Mesendoderm (in vitro differentiated cells): Measurements from ENCODE around the gene PXK.

Source experiments
- DNase-seq: peaks from one replicate; pipeline ENCODE4 v3.0.0; 2013
- H2AK5ac ChIP-seq: 2 replicates; pipeline ENCODE4 v1.6.1; 2013; ENCODE audit warnings: low read length, inconsistent platforms
- H2BK120ac ChIP-seq: 2 replicates; pipeline ENCODE4 v1.6.1; 2013; ENCODE audit warnings: low read depth, mild to moderate bottlenecking, low read length, moderate library complexity, mixed read lengths
- H2BK15ac ChIP-seq: replicated peaks from 2 replicates; pipeline ENCODE4 v1.6.1; 2013; ENCODE audit warnings: low read depth, mild to moderate bottlenecking, moderate library complexity
- H2BK5ac ChIP-seq: 2 replicates; pipeline ENCODE4 v1.6.1; 2013; ENCODE audit warnings: low read length, inconsistent platforms
- H3K18ac ChIP-seq: 2 replicates; pipeline ENCODE4 v1.6.1; 2013; ENCODE audit warnings: mild to moderate bottlenecking, low read length, mixed read lengths
- H3K23ac ChIP-seq: one replicate; pipeline ENCODE4 v1.6.1; 2013; ENCODE audit warnings: low read length
- H3K27ac ChIP-seq: 2 replicates; pipeline ENCODE4 v1.5.1; 2013; ENCODE audit warnings: low read depth, mild to moderate bottlenecking, inconsistent platforms, low read length, moderate library complexity
- H3K27me3 ChIP-seq: 2 replicates; pipeline ENCODE4 v1.6.1; 2013; ENCODE audit warnings: low read length, control low read depth, mild to moderate bottlenecking, inconsistent platforms; ENCODE audit not compliant: insufficient read depth, poor library complexity
- H3K36me3 ChIP-seq: 2 replicates; pipeline ENCODE4 v1.6.1; 2013; ENCODE audit warnings: low read length, inconsistent platforms; ENCODE audit not compliant: control insufficient read depth, insufficient read depth
- H3K4ac ChIP-seq: one replicate; pipeline ENCODE4 v1.6.1; 2013; ENCODE audit warnings: low read depth, mild to moderate bottlenecking, low read length, moderate library complexity
- H3K4me1 ChIP-seq: 2 replicates; pipeline ENCODE4 v1.6.1; 2013; ENCODE audit warnings: low read depth, low read length, inconsistent platforms; ENCODE audit not compliant: control insufficient read depth
- H3K4me2 ChIP-seq: 2 replicates; pipeline ENCODE4 v1.6.1; 2013; ENCODE audit warnings: low read length
- H3K4me3 ChIP-seq: 2 replicates; pipeline ENCODE4 v1.5.1; 2013; ENCODE audit warnings: mild to moderate bottlenecking, low read length
- H3K56ac ChIP-seq: one replicate; pipeline ENCODE4 v1.6.1; 2013; ENCODE audit warnings: low read length
- H3K79me1 ChIP-seq: 2 replicates; pipeline ENCODE4 v1.6.1; 2013; ENCODE audit warnings: low read length, inconsistent platforms
- H3K79me2 ChIP-seq: 2 replicates; pipeline ENCODE4 v1.6.1; 2013; ENCODE audit warnings: mild to moderate bottlenecking, low read length; ENCODE audit not compliant: control insufficient read depth, insufficient read depth
- H3K9ac ChIP-seq: 2 replicates; pipeline ENCODE4 v1.6.1; 2013; ENCODE audit warnings: low read length, inconsistent platforms
- H4K5ac ChIP-seq: one replicate; pipeline ENCODE4 v1.6.1; 2013; ENCODE audit warnings: low read length
- H4K8ac ChIP-seq: one replicate; pipeline ENCODE4 v1.6.1; 2013; ENCODE audit warnings: low read depth, mild to moderate bottlenecking, control low read depth, low read length, moderate library complexity
- WGBS: extraction: QIAGEN DNeasy Blood & Tissue Kit; methylation state at CpG from one replicate; pipeline ENCODE4 v1.1.7; 2013; ENCODE audit warnings: low lambda C conversion rate, missing lambda C conversion rate; ENCODE audit not compliant: insufficient coverage; ENCODE audit errors: extremely low coverage; 5-methylcytosine and 5-hydroxymethylcytosine counted together

The PXK gene

GRCh38 chr3:58331593-58332152, 1.0 kb upstream of the PXK start:
- no peaks in the 10 kb centered on the region for H3K27me3 ChIP-seq
- H3K56ac ChIP-seq: no peak overlapping the region
- no peak overlapping the region for H2BK5ac ChIP-seq
- no peak overlapping the region for H3K4ac ChIP-seq
- no peak overlapping the region for H2BK120ac ChIP-seq
- no peak overlapping the region for H4K8ac ChIP-seq
- no peak overlapping the region for H2BK15ac ChIP-seq
- WGBS: no CpG with 5 or more reads among the region's 4 CpGs
- no peaks in the 10 kb centered on the region for H3K36me3 ChIP-seq
- DNase-seq: no peak
- H3K4me2 ChIP-seq: no peak overlapping the region
- H3K18ac ChIP-seq: no peak overlapping the region
- H3K4me1 ChIP-seq: no peaks in the 10 kb centered on the region
- H3K27ac ChIP-seq: no peak overlapping the region
- no peak overlapping the region for H3K4me3 ChIP-seq
- no peaks in the 10 kb centered on the region for H3K79me1 ChIP-seq
- no peak overlapping the region for H3K23ac ChIP-seq
- no peak overlapping the region for H2AK5ac ChIP-seq
- H3K9ac ChIP-seq: no peak overlapping the region
- H4K5ac ChIP-seq: no peak overlapping the region
- no peaks in the 10 kb centered on the region for H3K79me2 ChIP-seq

GRCh38 chr3:58333206-58334012, 717 bp downstream of the PXK start:
- peak overlapping the region; percentile 29 for H3K4me2 ChIP-seq
- H2AK5ac ChIP-seq: no peak overlapping the region
- no peaks in the 10 kb centered on the region for H3K27me3 ChIP-seq
- no peak overlapping the region for H3K4ac ChIP-seq
- H3K56ac ChIP-seq: peak overlapping the region; percentile 17
- H3K36me3 ChIP-seq: no peaks in the 10 kb centered on the region
- H2BK120ac ChIP-seq: no peak overlapping the region
- H3K9ac ChIP-seq: peak overlapping the region; percentile 72
- no peak overlapping the region for H4K8ac ChIP-seq
- H3K27ac ChIP-seq: no peak overlapping the region
- H3K4me1 ChIP-seq: no peaks in the 10 kb centered on the region
- no peak overlapping the region for H3K23ac ChIP-seq
- no peak overlapping the region for H2BK15ac ChIP-seq
- H3K4me3 ChIP-seq: peak overlapping the region; percentile 59
- DNase-seq: peak; percentile 43
- H3K79me2 ChIP-seq: no peaks in the 10 kb centered on the region
- no peak overlapping the region for H4K5ac ChIP-seq
- whole genome bisulfite sequencing: no CpG with 5 or more reads among the region's 37 CpGs
- H3K79me1 ChIP-seq: no peaks in the 10 kb centered on the region
- peak overlapping the region; percentile 43 for H3K18ac ChIP-seq
- no peak overlapping the region for H2BK5ac ChIP-seq

- Histone ChIP-seq H3K27ac (no peak overlapping the region), H2BK15ac (no peak overlapping the region), H3K56ac (no peak overlapping the region), H2AK5ac (no peak overlapping the region), H3K36me3 (no peaks in the 10 kb centered on the region), H3K9ac (no peak overlapping the region), H3K23ac (no peak overlapping the region), H3K4me3 (no peak overlapping the region), H3K4me1 (no peaks in the 10 kb centered on the region), H4K8ac (no peak overlapping the region), H3K27me3 (no peaks in the 10 kb centered on the region), H3K79me1 (no peaks in the 10 kb centered on the region), H3K4ac (no peak overlapping the region), H2BK120ac (no peak overlapping the region), H3K4me2 (no peak overlapping the region), H2BK5ac (no peak overlapping the region), H3K18ac (no peak overlapping the region), H3K79me2 (no peaks in the 10 kb centered on the region), H4K5ac (no peak overlapping the region)
- no CpG with 5 or more reads among the region's 4 CpGs for WGBS
- DNase-seq: no peak
Observed at GRCh38 chr3:58334013-58334321, 1.3 kb downstream of the PXK start.

GRCh38 chr3:58334506-58334884, 1.8 kb downstream of the PXK start:
- no peak overlapping the region for H4K8ac ChIP-seq
- H3K4me1 ChIP-seq: no peaks in the 10 kb centered on the region
- H3K36me3 ChIP-seq: no peaks in the 10 kb centered on the region
- no peak overlapping the region for H3K4me3 ChIP-seq
- no peak for DNase-seq
- H4K5ac ChIP-seq: no peak overlapping the region
- H3K79me1 ChIP-seq: no peaks in the 10 kb centered on the region
- no peak overlapping the region for H3K4ac ChIP-seq
- H3K9ac ChIP-seq: no peak overlapping the region
- no peak overlapping the region for H2AK5ac ChIP-seq
- no peaks in the 10 kb centered on the region for H3K79me2 ChIP-seq
- WGBS: no CpG with 5 or more reads among the region's 1 CpG
- H3K18ac ChIP-seq: no peak overlapping the region
- no peak overlapping the region for H3K56ac ChIP-seq
- no peak overlapping the region for H3K27ac ChIP-seq
- H2BK5ac ChIP-seq: no peak overlapping the region
- H2BK120ac ChIP-seq: no peak overlapping the region
- H3K27me3 ChIP-seq: no peaks in the 10 kb centered on the region
- no peak overlapping the region for H3K4me2 ChIP-seq
- no peak overlapping the region for H3K23ac ChIP-seq
- no peak overlapping the region for H2BK15ac ChIP-seq

GRCh38 chr3:58335652-58335947, 2.9 kb downstream of the PXK start:
- no peak overlapping the region for H2BK120ac ChIP-seq
- H2BK15ac ChIP-seq: no peak overlapping the region
- H3K56ac ChIP-seq: no peak overlapping the region
- H4K5ac ChIP-seq: no peak overlapping the region
- H2AK5ac ChIP-seq: no peak overlapping the region
- H2BK5ac ChIP-seq: no peak overlapping the region
- H3K79me2 ChIP-seq: no peaks in the 10 kb centered on the region
- no peak overlapping the region for H4K8ac ChIP-seq
- no peaks in the 10 kb centered on the region for H3K79me1 ChIP-seq
- H3K27ac ChIP-seq: no peak overlapping the region
- H3K4me1 ChIP-seq: no peaks in the 10 kb centered on the region
- no peaks in the 10 kb centered on the region for H3K36me3 ChIP-seq
- no peak overlapping the region for H3K9ac ChIP-seq
- H3K18ac ChIP-seq: no peak overlapping the region
- no peaks in the 10 kb centered on the region for H3K27me3 ChIP-seq
- no peak overlapping the region for H3K4ac ChIP-seq
- no peak overlapping the region for H3K4me3 ChIP-seq
- no peak overlapping the region for H3K4me2 ChIP-seq
- H3K23ac ChIP-seq: no peak overlapping the region
- WGBS: no CpG with 5 or more reads among the region's 1 CpG
- DNase-seq: no peak
